HG02852 (cell line): ENCODE results near the gene SKOR1.
A peak's percentile ranks its signal among the peaks of the same experiment; 100 is the strongest.

Experiments used
- ATAC-seq: cut with Tn5 transposase; IDR thresholded peaks from one replicate; pipeline ENCODE4 v1.9.1; 2021; ENCODE audit warnings: mild to moderate bottlenecking, moderate library complexity; ENCODE audit not compliant: unreplicated experiment

SKOR1 gene

GRCh38 chr15:67824976-67825880 lies at the start of gene SKOR1:
Gene SKOR1, plus strand, starts transcription at chr15:67825509. Its CDS starts 94 bp downstream, at chr15:67825603.
- no peak for ATAC-seq

GRCh38 chr15:67775998-67776397 lies 49.3 kb upstream of the SKOR1 start:
- no peak for ATAC-seq

GRCh38 chr15:67776600-67776999 lies 48.7 kb upstream of the SKOR1 start:
- ATAC-seq, result no peak

GRCh38 chr15:67777071-67777470 lies 48.2 kb upstream of the SKOR1 start:
- no peak for ATAC-seq

GRCh38 chr15:67777773-67778172 lies 47.5 kb upstream of the SKOR1 start:
- no peak for ATAC-seq

GRCh38 chr15:67778968-67779548 lies 46.3 kb upstream of the SKOR1 start:
- ATAC-seq, result no peak

GRCh38 chr15:67779549-67780111 lies 45.7 kb upstream of the SKOR1 start:
- ATAC-seq, result no peak

GRCh38 chr15:67781061-67781460 lies 44.2 kb upstream of the SKOR1 start:
- ATAC-seq, result no peak

- ATAC-seq, result no peak
These were observed 43.2 kb upstream of the SKOR1 start for GRCh38 chr15:67781907-67782690.

GRCh38 chr15:67782691-67782991 lies 42.7 kb upstream of the SKOR1 start:
- no peak for ATAC-seq

GRCh38 chr15:67783303-67783702 lies 42.0 kb upstream of the SKOR1 start:
- ATAC-seq, result peak; percentile 49

GRCh38 chr15:67784090-67784781 lies 41.1 kb upstream of the SKOR1 start:
- ATAC-seq, result peak; percentile 80

- peak; percentile 16 for ATAC-seq
These were observed 40.4 kb upstream of the SKOR1 start for GRCh38 chr15:67784856-67785430.

GRCh38 chr15:67785431-67785830 lies 39.9 kb upstream of the SKOR1 start:
- no peak for ATAC-seq

- no peak for ATAC-seq
These were observed 38.7 kb upstream of the SKOR1 start for GRCh38 chr15:67786646-67787045.

GRCh38 chr15:67788986-67789385 lies 36.3 kb upstream of the SKOR1 start:
- no peak for ATAC-seq

- no peak for ATAC-seq
These were observed 34.5 kb upstream of the SKOR1 start for GRCh38 chr15:67790610-67791319.

GRCh38 chr15:67792250-67792942 lies 32.9 kb upstream of the SKOR1 start:
- no peak for ATAC-seq
